Osteoblast (primary cell): ENCODE data around the gene PSMB8. TPM values are rescaled to one million over a fixed set of nuclear protein-coding genes. Genes with fewer than 3 reads are reported as not detected.

ENCODE experiments used
- DNase-seq: peaks from one replicate; pipeline ENCODE4 v3.0.0; 2011; ENCODE audit warnings: low spot score, mixed read lengths; ENCODE audit not compliant: insufficient read length; ENCODE audit errors: missing footprints
- H2AFZ ChIP-seq: 2 replicates; pipeline ENCODE4 v1.6.0; 2011; ENCODE audit warnings: mild to moderate bottlenecking, low read length
- H3K27ac ChIP-seq: 2 replicates; pipeline ENCODE4 v1.5.1; 2011; ENCODE audit warnings: mild to moderate bottlenecking, low read depth, low read length, moderate library complexity
- H3K27me3 ChIP-seq: 2 replicates; pipeline ENCODE4 v1.6.0; 2012; ENCODE audit warnings: mild to moderate bottlenecking, control low read depth, inconsistent platforms, low read length, moderate library complexity; ENCODE audit not compliant: insufficient read depth
- H3K36me3 ChIP-seq: 2 replicates; pipeline ENCODE4 v1.5.1; 2011; ENCODE audit warnings: mild to moderate bottlenecking, low read length, control low read depth, moderate library complexity; ENCODE audit not compliant: insufficient read depth
- H3K4me1 ChIP-seq: 2 replicates; pipeline ENCODE4 v1.5.1; 2011; ENCODE audit warnings: mild to moderate bottlenecking, low read length, control low read depth, moderate library complexity; ENCODE audit not compliant: insufficient read depth
- H3K4me2 ChIP-seq: 2 replicates; pipeline ENCODE4 v1.6.0; 2011; ENCODE audit warnings: mild to moderate bottlenecking, low read length; ENCODE audit not compliant: insufficient read depth
- H3K4me3 ChIP-seq: fragments of 200-600 bp; sonication (generic); 3 replicates; pipeline ENCODE4 v1.5.1; 2012; ENCODE audit warnings: mild to moderate bottlenecking, low read length, inconsistent platforms; ENCODE audit not compliant: insufficient read depth
- H3K79me2 ChIP-seq: 2 replicates; pipeline ENCODE4 v1.6.0; 2012; ENCODE audit warnings: mild to moderate bottlenecking, low read length, control low read depth, inconsistent platforms; ENCODE audit not compliant: insufficient read depth
- H3K9me3 ChIP-seq: 2 replicates; pipeline ENCODE4 v1.5.1; 2011; ENCODE audit warnings: low read depth, low read length, control low read depth
- H4K20me1 ChIP-seq: 2 replicates; pipeline ENCODE4 v1.6.0; 2012; ENCODE audit warnings: mild to moderate bottlenecking, low read length, control low read depth; ENCODE audit not compliant: insufficient read depth
- total RNA-seq: library from RNA; depleted of rRNA; stranded (reverse); fragments of >200 nt; gene quantifications from 2 replicates; pipeline ENCODE4 v1.2.3, GENCODE V29; 2012
- TF ChIP-seq, protein P1 (sequence below): IDR thresholded peaks from 2 replicates; pipeline ENCODE4 v1.5.1; 2011; ENCODE audit warnings: mild to moderate bottlenecking, low read depth, low read length, moderate library complexity; ENCODE audit errors: extremely low read depth

PSMB8 gene
- total RNA-seq, 1 donor = 67.3 TPM

- H3K4me1 ChIP-seq = no peaks in the 10 kb centered on the region
- H3K27ac ChIP-seq = no peak overlapping the region
- TF ChIP-seq, protein P1, sequence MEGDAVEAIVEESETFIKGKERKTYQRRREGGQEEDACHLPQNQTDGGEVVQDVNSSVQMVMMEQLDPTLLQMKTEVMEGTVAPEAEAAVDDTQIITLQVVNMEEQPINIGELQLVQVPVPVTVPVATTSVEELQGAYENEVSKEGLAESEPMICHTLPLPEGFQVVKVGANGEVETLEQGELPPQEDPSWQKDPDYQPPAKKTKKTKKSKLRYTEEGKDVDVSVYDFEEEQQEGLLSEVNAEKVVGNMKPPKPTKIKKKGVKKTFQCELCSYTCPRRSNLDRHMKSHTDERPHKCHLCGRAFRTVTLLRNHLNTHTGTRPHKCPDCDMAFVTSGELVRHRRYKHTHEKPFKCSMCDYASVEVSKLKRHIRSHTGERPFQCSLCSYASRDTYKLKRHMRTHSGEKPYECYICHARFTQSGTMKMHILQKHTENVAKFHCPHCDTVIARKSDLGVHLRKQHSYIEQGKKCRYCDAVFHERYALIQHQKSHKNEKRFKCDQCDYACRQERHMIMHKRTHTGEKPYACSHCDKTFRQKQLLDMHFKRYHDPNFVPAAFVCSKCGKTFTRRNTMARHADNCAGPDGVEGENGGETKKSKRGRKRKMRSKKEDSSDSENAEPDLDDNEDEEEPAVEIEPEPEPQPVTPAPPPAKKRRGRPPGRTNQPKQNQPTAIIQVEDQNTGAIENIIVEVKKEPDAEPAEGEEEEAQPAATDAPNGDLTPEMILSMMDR = peak; percentile 89
- H3K79me2 ChIP-seq = no peaks in the 10 kb centered on the region
- no peak overlapping the region for H2AFZ ChIP-seq
- H3K4me2 ChIP-seq = no peak overlapping the region
- H3K9me3 ChIP-seq = no peaks in the 10 kb centered on the region
- H4K20me1 ChIP-seq = no peaks in the 10 kb centered on the region
- peak; percentile 35 for DNase-seq
- H3K36me3 ChIP-seq = no peaks in the 10 kb centered on the region
- no peak overlapping the region for H3K4me3 ChIP-seq
- peaks cover 16% of the 10 kb centered on the region for H3K27me3 ChIP-seq
Observed at GRCh38 chr6:32868257-32868788, 24.5 kb upstream of the PSMB8 start.

DNA sequence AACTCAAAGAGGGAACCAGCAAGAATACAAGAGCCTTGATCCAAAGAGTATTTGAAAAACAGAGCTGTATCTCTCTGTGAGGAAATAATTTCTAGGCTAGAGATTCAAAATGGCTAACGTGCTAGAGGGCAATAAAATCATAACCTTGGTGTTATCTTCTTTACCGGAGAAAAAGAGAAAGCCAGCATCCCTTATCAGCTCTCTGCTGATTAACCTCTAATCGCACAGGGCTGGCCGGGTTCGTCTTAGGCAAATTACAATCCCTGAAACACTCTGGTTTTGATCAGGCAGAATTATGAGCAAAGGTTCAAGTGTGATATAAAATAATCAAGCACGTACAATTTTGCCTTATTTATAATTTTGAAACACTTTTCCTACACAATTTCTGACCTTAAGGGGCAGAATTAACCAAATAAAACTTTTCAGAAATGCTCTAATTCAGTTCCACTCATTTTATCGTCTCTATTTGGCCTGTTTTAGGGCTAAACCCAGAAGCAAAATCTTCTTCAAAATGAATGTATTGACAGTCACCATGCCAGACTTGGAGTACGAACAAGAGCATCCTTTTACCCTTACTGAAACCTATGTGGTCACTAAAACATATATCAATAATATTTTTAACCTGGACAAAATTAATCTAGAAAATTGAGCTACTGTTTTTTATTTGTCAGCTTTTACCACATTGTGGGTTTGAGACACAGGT is 23.9 kb upstream of the PSMB8 start:
- TF ChIP-seq, protein P1 = no peak
- no peak overlapping the region for H2AFZ ChIP-seq
- H4K20me1 ChIP-seq = no peaks in the 10 kb centered on the region
- peaks cover 16% of the 10 kb centered on the region for H3K27me3 ChIP-seq
- no peaks in the 10 kb centered on the region for H3K9me3 ChIP-seq
- H3K4me3 ChIP-seq = no peak overlapping the region
- DNase-seq = no peak
- H3K36me3 ChIP-seq = no peaks in the 10 kb centered on the region
- no peak overlapping the region for H3K27ac ChIP-seq
- no peak overlapping the region for H3K4me2 ChIP-seq
- H3K4me1 ChIP-seq = no peaks in the 10 kb centered on the region
- no peaks in the 10 kb centered on the region for H3K79me2 ChIP-seq

DNA sequence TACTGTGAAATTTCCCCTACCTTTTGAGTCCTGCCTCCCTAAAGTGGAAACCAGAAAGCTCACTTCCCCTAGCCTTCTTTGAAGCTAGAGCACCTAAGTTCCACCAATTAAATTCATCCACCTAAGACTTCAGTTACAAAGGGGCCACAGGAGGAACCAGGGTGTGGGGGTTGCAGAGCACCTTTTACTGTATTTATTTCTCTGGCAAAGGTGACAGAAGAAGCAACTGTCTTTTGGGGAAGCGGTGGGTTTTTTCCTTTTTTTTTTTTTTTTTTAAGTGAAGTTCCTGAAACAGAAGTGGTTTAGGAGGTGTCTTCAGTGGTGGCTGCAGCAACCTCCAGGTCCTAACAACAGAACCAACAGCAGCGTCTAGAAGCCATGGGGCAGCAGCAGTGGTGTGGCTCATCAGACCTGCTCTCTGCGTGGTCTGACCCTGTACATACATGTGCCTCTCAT is 23.2 kb upstream of the PSMB8 start:
- Histone ChIP-seq H3K4me2 (no peak overlapping the region), H3K9me3 (no peaks in the 10 kb centered on the region), H3K79me2 (no peaks in the 10 kb centered on the region), H3K4me3 (no peak overlapping the region), H3K36me3 (no peaks in the 10 kb centered on the region), H3K4me1 (no peaks in the 10 kb centered on the region), H3K27ac (no peak overlapping the region), H4K20me1 (no peaks in the 10 kb centered on the region), H3K27me3 (peaks cover 16% of the 10 kb centered on the region), H2AFZ (no peak overlapping the region)
- TF ChIP-seq, protein P1 = no peak
- no peak for DNase-seq

- Histone ChIP-seq H3K27me3 (peaks cover 15% of the 10 kb centered on the region), H3K36me3 (no peaks in the 10 kb centered on the region), H3K4me2 (no peak overlapping the region), H3K4me3 (no peak overlapping the region), H2AFZ (no peak overlapping the region), H3K9me3 (no peaks in the 10 kb centered on the region), H3K4me1 (no peaks in the 10 kb centered on the region), H3K27ac (no peak overlapping the region), H3K79me2 (no peaks in the 10 kb centered on the region), H4K20me1 (no peaks in the 10 kb centered on the region)
- TF ChIP-seq, protein P1 = no peak
- no peak for DNase-seq
Observed at GRCh38 chr6:32865724-32866443, 22.0 kb upstream of the PSMB8 start.
